ENCODE results near the gene WDFY4. TPM values are rescaled to one million over a fixed set of nuclear protein-coding genes. Genes with fewer than 3 reads are reported as not detected.
A peak's percentile ranks its signal among the peaks of the same experiment; 100 is the strongest.

The WDFY4 gene
- total RNA-seq, 1 experiment from 2014 or later = not detected

GRCh38 chr10:48655411-48656240, 29.0 kb upstream of the WDFY4 start:
- DNase-seq (ENCODE audit: extremely low read depth, low read depth) = peak; percentile 54

GRCh38 chr10:48656241-48656913, 28.3 kb upstream of the WDFY4 start:
- peak; percentile 84 for DNase-seq (ENCODE audit: extremely low read depth, low read depth)

DNA sequence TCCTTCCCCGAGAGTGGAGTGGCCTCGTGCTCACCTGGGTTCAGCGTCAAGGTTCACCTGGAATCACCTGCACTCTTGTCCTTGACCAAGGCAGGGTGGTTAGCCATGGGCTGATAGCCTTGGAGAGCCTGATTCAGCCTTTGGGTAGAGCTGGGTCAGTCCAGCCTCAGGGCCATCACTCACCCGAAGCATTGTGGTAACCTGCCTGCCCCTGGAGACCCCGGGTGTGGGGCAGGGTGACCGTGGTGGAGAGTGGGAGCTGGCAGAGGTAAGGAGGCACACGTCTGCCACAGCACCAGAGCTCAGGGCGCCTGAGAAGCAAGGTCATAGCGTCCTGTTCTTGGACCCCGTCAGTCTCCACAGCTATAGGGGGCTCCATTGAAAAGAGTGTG, 27.8 kb upstream of the WDFY4 start:
- no peak for DNase-seq (ENCODE audit: extremely low read depth, low read depth)

GRCh38 chr10:48657416-48657815, 27.3 kb upstream of the WDFY4 start:
- DNase-seq (ENCODE audit: extremely low read depth, low read depth) = no peak

- peak; percentile 74 for DNase-seq (ENCODE audit: extremely low read depth, low read depth)
These were observed 26.3 kb upstream of the WDFY4 start for GRCh38 chr10:48658243-48658974.

- DNase-seq (ENCODE audit: extremely low read depth, low read depth) = no peak
These were observed 25.8 kb upstream of the WDFY4 start for GRCh38 chr10:48658975-48659269.

- no peak for DNase-seq (ENCODE audit: extremely low read depth, low read depth)
These were observed 24.9 kb upstream of the WDFY4 start for GRCh38 chr10:48659790-48660189.

DNA sequence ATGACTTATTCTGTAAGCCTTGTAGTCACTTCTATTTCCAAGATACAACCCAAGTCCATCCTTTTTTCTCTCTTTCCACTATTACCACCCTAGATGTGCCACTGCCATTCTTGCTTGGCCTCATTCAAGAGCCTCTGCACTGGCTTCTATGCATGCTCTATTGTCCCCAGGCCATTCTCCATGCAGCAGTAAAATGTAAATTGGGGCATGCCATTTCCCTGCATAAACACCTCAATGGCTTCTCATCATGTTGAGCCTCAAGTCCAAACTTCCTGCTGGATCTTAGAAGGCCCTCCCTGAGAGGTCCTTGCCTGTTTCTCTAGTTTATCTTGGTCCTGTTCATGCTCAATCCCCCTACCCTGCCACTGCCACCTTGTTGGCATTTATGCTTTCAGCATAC, 23.2 kb upstream of the WDFY4 start:
- DNase-seq (ENCODE audit: extremely low read depth, low read depth) = no peak

- no peak for DNase-seq (ENCODE audit: extremely low read depth, low read depth)
These were observed 16.6 kb upstream of the WDFY4 start for GRCh38 chr10:48667960-48668590.

- DNase-seq (ENCODE audit: extremely low read depth, low read depth) = no peak
These were observed 13.4 kb upstream of the WDFY4 start for GRCh38 chr10:48670978-48671913.

GRCh38 chr10:48671914-48672595, 12.6 kb upstream of the WDFY4 start:
- no peak for DNase-seq (ENCODE audit: extremely low read depth, low read depth)

DNA sequence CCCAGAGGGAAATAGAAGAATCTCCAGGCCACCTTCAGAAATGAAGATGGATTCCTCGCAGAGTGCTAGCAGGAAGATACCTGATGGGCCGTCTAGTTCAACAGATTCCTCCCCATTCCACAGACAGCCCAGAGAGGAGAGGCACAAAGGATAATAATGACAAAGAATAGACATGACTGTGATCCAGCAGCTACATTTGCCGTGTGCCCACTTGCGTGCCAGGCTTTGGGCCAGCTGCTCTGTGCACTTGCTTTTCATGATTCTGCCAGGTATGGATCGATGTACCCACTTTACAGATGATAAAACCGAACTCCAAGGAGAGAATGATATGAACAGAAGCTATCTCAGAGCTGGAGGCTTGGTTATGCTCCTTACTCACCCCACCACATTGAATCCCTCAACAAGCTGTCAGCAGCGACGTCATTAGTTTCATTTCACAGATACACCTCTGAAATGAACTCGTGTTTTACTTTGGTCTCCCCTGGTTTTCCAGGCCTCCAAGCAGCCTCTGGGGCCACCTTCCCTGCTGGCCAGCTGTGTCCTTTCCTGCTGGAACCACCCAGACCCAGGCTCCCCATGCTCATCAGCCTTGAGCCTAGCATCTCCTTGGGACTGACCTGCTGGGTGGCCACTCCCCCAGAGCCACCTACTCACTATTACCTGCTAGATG, 11.9 kb upstream of the WDFY4 start:
- DNase-seq (ENCODE audit: extremely low read depth, low read depth) = no peak

DNA sequence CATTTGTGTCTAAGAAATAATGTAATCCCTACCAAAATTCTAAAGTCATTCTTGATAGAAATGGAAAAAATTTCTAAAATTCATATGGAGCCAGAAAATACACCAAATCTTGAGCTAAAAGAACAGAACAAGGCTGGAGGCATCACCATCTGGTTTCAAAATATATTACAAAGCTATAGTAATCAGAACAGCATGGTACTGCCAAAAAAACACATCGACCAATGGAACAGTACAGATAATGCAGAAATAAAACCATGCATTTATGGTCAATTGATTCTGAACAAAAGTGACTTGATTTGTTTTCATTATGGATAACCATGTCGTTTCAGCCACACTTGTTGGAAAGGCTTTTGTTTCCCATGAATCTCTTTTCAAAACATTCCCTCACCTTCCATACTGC, 7.0 kb upstream of the WDFY4 start:
- DNase-seq (ENCODE audit: extremely low read depth, low read depth) = no peak

DNA sequence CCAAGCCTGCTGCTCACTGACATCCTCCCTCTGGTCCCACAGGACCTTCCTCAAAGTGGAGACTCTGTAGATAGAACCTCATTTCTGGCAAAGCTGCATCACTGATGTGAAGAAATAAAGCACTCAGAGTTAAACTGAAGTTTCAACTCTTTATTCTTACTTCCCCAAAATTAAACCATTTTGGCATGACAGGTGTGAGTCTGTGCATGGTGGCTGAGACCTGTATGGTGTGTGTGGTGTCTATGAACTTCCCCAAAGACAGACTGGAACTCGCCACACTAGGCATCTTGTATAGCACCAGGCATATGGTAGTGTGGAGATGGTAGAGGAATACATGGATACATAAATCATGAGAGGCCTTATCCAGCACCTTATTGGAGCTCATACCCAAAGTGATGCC, 6.6 kb upstream of the WDFY4 start:
- DNase-seq (ENCODE audit: extremely low read depth, low read depth) = no peak

GRCh38 chr10:48681740-48682139, 2.9 kb upstream of the WDFY4 start:
- DNase-seq (ENCODE audit: extremely low read depth, low read depth) = no peak

DNA sequence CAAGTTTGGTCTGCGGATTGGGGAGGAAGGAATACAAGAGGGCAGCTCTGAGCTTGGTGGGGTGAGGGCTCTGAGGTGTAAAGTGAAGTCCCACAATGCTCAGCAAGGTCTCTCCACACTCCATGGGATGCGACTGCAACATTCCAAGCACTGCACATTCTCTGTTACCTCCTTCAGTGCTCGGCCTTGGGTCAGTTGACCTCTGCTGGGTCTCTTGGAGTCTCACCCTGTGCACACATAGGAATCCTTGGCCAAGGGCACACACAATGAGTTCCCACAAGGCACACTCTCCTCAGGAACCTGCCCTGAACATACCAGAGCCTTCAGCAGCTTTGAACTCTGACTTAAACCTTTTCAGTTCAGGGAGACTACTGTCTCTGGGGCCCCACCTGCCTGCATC, 2.4 kb upstream of the WDFY4 start:
- DNase-seq (ENCODE audit: extremely low read depth, low read depth) = no peak

GRCh38 chr10:48683424-48683823, 1.2 kb upstream of the WDFY4 start:
- no peak for DNase-seq (ENCODE audit: extremely low read depth, low read depth)

GRCh38 chr10:48683868-48684267, 805 bp upstream of the WDFY4 start:
- DNase-seq (ENCODE audit: extremely low read depth, low read depth) = no peak

- no peak for DNase-seq (ENCODE audit: extremely low read depth, low read depth)
These were observed 246 bp upstream of the WDFY4 start for GRCh38 chr10:48684463-48684791.
